ENCODE measurements around the gene RPS6KA2. TPM values are rescaled to one million over a fixed set of nuclear protein-coding genes. Genes with fewer than 3 reads are reported as not detected.

Gene RPS6KA2
- total and polyA plus RNA-seq, 2 experiments from 2014 or later: 12.5 to 25.3 TPM

- Mint-ChIP-seq H3K27me3 (ENCODE audit: insufficient read depth, low read depth, poor library complexity) (peaks cover 4% of the 10 kb centered on the region), H3K9me3 (no peaks in the 10 kb centered on the region), H3K27ac (no peak overlapping the region), H3K4me1 (peaks cover 16% of the 10 kb centered on the region; the same call in 2 of the 3 replicates), H3K36me3 (ENCODE audit: low read depth) (peaks cover 39% of the 10 kb centered on the region), H3K4me3 (no peak overlapping the region)
- TF ChIP-seq EZH2 (IDR thresholded peaks at IDR 0.05; ENCODE audit: low read depth, unreplicated experiment): no peak
- no peak for TF ChIP-seq ETS1 (IDR thresholded peaks at IDR 0.05)
- no peak for TF ChIP-seq NANOG (IDR thresholded peaks at IDR 0.05; ENCODE audit: borderline replicate concordance)
- TF ChIP-seq ZNF114 (CRISPR knock-in tag; IDR thresholded peaks at IDR 0.05): no peak
- no peak for TF ChIP-seq REST (IDR thresholded peaks at IDR 0.05; ENCODE audit: unreplicated experiment)
- no peak for TF ChIP-seq STAT1 (IDR thresholded peaks at IDR 0.05; ENCODE audit: unreplicated experiment)
- TF ChIP-seq POLR2AphosphoS5 (IDR thresholded peaks at IDR 0.05; ENCODE audit: low read depth): no peak
- no peak for TF ChIP-seq JUNB (IDR thresholded peaks at IDR 0.05; ENCODE audit: unreplicated experiment)
- TF ChIP-seq ZNF462 (CRISPR knock-in tag; IDR thresholded peaks at IDR 0.05): no peak
- TF ChIP-seq CREB1 (CRISPR knock-in tag; IDR thresholded peaks at IDR 0.05; ENCODE audit: low read depth): no peak
- TF ChIP-seq EZH2phosphoT487 (IDR thresholded peaks at IDR 0.05; ENCODE audit: unreplicated experiment): no peak
- TF ChIP-seq ZNF331 (CRISPR knock-in tag; IDR thresholded peaks at IDR 0.05; ENCODE audit: low read depth): no peak
- TF ChIP-seq CTCF (conservative IDR thresholded peaks at IDR 0.05; ENCODE audit: low read depth in 2 of 2): no peak
- Histone ChIP-seq H3F3A (replicated peaks; ENCODE audit: low read depth) (no peaks in the 10 kb centered on the region), H3K4me2 (no peak overlapping the region), H3K27me3 (ENCODE audit: insufficient read depth) (no peaks in the 10 kb centered on the region), H3K9me2 (ENCODE audit: insufficient read depth) (no peaks in the 10 kb centered on the region), H3K4me1 (ENCODE audit: insufficient read depth) (peaks cover 11% of the 10 kb centered on the region), H4K20me1 (replicated peaks; ENCODE audit: insufficient read depth) (no peaks in the 10 kb centered on the region; the same call in 1 of the 2 replicates), H3K79me2 (replicated peaks; ENCODE audit: insufficient read depth) (no peaks in the 10 kb centered on the region), H2AFZ (no peak overlapping the region), H3K36me3 (ENCODE audit: insufficient read depth) (peaks cover 5% of the 10 kb centered on the region; the same call in 1 of the 2 replicates), H3K27ac (ENCODE audit: low read depth) (no peak overlapping the region), H3K4me3 (no peak overlapping the region)
- ATAC-seq: no peak
- DNase-seq (ENCODE audit: low spot score): no peak
These were observed 121.7 kb downstream of the RPS6KA2 start for GRCh38 chr6:166505133-166505905.
